ENCODE results near the gene GFOD2. TPM values are rescaled to one million over a fixed set of nuclear protein-coding genes. Genes with fewer than 3 reads are reported as not detected.

GFOD2 gene
- total RNA-seq (10 to 100 TPM; 18.0 to 20.4 TPM), polyA plus RNA-seq (ENCODE audit: insufficient read depth, low read depth, low replicate concordance) (23.0 TPM)
- long read RNA-seq, donor 1, full-length matches to known transcripts: 8 of 8 reads
- long read RNA-seq, donor 1, partial matches to known transcripts: 0 of 8 reads
- long read RNA-seq, donor 1, other reads (novel, unspliced or antisense): 0 of 8 reads
- long read RNA-seq, donor 2, full-length matches to known transcripts: 8 of 8 reads
- long read RNA-seq, donor 2, partial matches to known transcripts: 0 of 8 reads
- long read RNA-seq, donor 2, other reads (novel, unspliced or antisense): 0 of 8 reads

DNA sequence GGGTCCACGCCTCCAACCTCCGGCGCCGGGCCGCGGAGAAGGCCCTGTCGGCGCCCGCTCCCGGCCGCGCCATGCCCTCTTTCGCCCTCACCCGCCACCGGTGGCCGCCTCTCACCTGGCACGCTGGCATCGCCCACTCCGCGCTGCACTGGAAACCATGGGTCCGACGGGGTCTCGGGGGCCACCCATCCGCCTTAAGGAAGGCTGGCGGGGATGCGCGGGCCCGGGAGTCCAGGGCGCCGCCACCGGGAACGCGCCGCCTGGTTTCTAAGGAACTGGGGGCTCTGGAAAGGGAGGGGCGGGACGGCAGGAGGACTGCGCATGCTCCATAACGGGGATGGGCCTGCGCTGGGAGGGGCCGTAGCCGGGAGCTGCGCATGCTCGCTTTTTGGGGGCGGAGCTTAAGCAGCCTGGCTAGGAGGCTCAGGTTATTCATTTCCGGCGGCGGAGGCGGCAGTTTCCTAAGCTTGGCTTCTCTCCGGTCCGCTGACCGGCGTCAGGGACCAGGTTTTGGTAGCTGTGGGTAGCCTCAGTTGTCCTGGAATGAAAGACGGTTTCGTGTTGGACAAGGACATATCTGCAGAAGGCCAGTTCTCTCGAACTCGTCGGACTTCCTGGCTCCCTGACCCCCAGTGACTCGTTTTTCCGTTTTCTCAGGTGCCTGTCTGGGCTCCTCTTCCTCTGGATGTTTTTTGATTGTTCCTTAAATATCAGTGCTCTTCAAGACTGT, at the start of gene GFOD2:
GFOD2 (minus strand) TSS at position 269 of the 730 bp plus-strand sequence. CDS start 33,601 bp downstream, outside the sequence.
- 0 to 1% methylated on average over 26 to 56 of the region's 59 CpGs for WGBS, 2 donors
- Histone ChIP-seq H3K4me3 (peak within 1 kb of the TSS; percentile 87 to 98), H3K9me3 (no peaks in the 10 kb centered on the region), H3K27ac (peak within 1 kb of the TSS; percentile 83 to 90), H3K4me1 (peaks cover 13% of the 10 kb centered on the region), H3K36me3 (ENCODE audit: low read depth, missing control alignments) (no peaks in the 10 kb centered on the region), H3K27me3 (no peaks in the 10 kb centered on the region)
- peak; percentile 97 for DNase-seq
- intact Hi-C loops (cut with DNase I; ENCODE audit: low total_unique reads): no loop called here
- TF ChIP-seq POLR2A (IDR thresholded peaks at IDR 0.05): peak; percentile 53
- TF ChIP-seq CTCF (IDR thresholded peaks at IDR 0.05): no peak

DNA sequence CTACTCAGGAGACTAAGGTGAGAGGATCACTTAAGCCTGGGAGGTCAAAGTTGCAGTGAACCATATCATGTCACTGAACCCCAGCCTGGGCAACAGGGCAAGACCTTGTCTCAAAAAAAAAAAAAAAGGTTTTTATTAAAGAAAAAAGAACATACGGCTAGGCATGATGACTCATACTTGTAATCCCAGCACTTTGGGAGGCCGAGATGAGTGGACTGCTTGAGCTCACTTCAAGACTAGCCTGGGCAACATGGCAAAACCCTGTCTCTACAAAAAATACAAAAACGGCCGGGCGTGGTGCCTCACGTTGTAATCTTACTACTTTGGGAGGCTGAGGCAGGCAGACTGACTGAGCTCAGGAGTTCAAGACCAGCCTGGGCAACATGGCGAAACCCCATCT, 48.8 kb upstream of the GFOD2 start:
- H3K27me3 ChIP-seq: no peaks in the 10 kb centered on the region
- intact Hi-C loops (cut with DNase I; ENCODE audit: low total_unique reads): no loop called here
- no peak for DNase-seq
- H3K36me3 ChIP-seq (ENCODE audit: low read depth, missing control alignments): no peaks in the 10 kb centered on the region
- TF ChIP-seq POLR2A (IDR thresholded peaks at IDR 0.05) (no peak), CTCF (IDR thresholded peaks at IDR 0.05) (no peak)
- 92 to 94% methylated on average over 7 of the region's 7 CpGs for WGBS, 2 donors
- H3K4me3 ChIP-seq: no peak overlapping the region
- H3K27ac ChIP-seq: no peak overlapping the region
- H3K9me3 ChIP-seq: no peaks in the 10 kb centered on the region
- H3K4me1 ChIP-seq: peaks cover 5% of the 10 kb centered on the region

GRCh38 chr16:67766291-67766690, 47.2 kb upstream of the GFOD2 start:
- 95 to 100% methylated on average over 4 of the region's 4 CpGs for WGBS, 2 donors
- DNase-seq: no peak
- Histone ChIP-seq H3K4me1 (no peaks in the 10 kb centered on the region), H3K36me3 (ENCODE audit: low read depth, missing control alignments) (no peaks in the 10 kb centered on the region), H3K27me3 (no peaks in the 10 kb centered on the region), H3K9me3 (no peaks in the 10 kb centered on the region), H3K4me3 (no peak overlapping the region), H3K27ac (no peak overlapping the region)
- TF ChIP-seq CTCF (IDR thresholded peaks at IDR 0.05): no peak
- TF ChIP-seq POLR2A (IDR thresholded peaks at IDR 0.05): no peak
- intact Hi-C loops (cut with DNase I; ENCODE audit: low total_unique reads): no loop called here

DNA sequence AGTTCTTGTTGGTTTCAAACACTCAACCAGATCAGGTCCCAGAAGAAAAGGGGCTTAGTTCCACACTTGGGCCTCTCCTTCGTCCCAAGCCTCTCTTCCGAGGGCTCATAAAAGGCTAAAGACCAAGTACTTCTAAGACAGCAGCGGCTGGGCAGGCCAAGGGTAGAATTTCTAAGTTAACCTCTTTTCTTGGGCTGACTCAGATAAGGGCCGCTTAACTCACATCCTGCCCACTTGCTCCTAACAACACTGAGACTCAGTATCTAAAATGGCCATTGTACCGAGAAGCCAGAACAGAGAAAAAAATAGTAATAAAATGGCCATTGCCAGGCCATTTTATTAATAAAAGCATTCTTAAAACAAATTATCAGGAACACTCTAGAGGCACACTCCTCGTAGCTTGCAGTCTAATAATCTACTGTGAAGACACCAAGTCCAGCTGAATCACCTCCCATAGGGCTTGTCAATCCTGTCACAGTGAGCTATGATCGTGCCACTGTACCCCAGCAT, 45.1 kb upstream of the GFOD2 start:
- Histone ChIP-seq H3K4me1 (no peaks in the 10 kb centered on the region), H3K4me3 (no peak overlapping the region), H3K27ac (no peak overlapping the region), H3K36me3 (ENCODE audit: low read depth, missing control alignments) (no peaks in the 10 kb centered on the region), H3K9me3 (no peaks in the 10 kb centered on the region), H3K27me3 (no peaks in the 10 kb centered on the region)
- 92% methylated on average over 7 of the region's 7 CpGs for WGBS, 2 donors
- no peak for DNase-seq
- TF ChIP-seq POLR2A (IDR thresholded peaks at IDR 0.05) (no peak), CTCF (IDR thresholded peaks at IDR 0.05) (no peak)
- intact Hi-C loops (cut with DNase I; ENCODE audit: low total_unique reads): no loop called here
